Astrocyte of the spinal cord (primary cell): ENCODE results near the gene OTUD4.

Experiments used
- DNase-seq: peaks from one replicate; pipeline ENCODE4 v3.0.0; 2011; ENCODE audit warnings: low read depth, low spot score
- H3K4me3 ChIP-seq: 2 replicates; pipeline ENCODE4 v1.5.1; 2011; ENCODE audit warnings: low read depth, mild to moderate bottlenecking, low read length, moderate library complexity
- CTCF ChIP-seq: IDR thresholded peaks from 2 replicates; pipeline ENCODE4 v1.5.1; 2012; ENCODE audit warnings: low read depth, mild to moderate bottlenecking, low read length, inconsistent platforms
- in situ Hi-C: cut with HindIII; loops from 2 replicates; pipeline ENCODE4 v1.10.0; 2017; ENCODE audit warnings: low sequenced_read_pairs

Gene OTUD4

DNA sequence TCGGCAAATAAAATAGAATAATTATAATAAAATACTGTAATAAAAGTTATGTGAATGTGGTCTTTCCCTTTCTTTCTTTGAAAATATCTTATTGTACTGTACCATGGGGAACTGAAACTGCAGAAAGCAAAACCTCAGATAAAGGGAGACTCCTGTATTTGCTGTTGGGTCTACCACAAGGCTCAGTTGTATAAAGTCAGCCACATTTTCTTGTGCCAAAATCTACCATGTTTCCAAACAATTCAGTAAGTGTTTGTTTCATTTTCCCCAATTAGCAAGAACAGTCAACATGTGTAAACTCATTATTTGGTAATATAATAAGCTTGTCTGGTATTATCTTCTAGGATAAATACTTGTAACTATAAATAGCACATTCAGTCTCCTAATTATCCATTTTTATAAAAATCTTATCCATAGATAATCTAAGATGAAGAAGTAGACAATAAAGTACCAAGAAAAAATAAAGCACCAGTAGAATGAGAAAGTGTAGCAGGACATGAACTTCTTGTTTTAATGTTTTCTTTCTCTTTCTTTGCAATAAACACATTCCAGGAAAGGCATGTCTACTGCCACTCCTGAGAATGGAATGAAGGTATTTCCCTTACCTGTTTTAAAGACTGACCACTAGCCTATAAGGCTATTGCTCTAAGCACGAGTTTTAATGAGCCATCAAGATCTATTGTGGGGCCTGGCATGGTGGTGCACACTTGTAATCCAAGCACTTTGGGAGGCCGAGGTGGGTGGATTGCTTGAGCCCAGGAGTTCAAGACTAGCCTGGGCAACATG is 15.0 kb upstream of the OTUD4 start:
- H3K4me3 ChIP-seq: no peak overlapping the region
- TF ChIP-seq CTCF: no peak
- in situ Hi-C loops: no loop called here
- DNase-seq: no peak

GRCh38 chr4:145189981-145190380 is 9.6 kb upstream of the OTUD4 start:
- no peak for DNase-seq

DNA sequence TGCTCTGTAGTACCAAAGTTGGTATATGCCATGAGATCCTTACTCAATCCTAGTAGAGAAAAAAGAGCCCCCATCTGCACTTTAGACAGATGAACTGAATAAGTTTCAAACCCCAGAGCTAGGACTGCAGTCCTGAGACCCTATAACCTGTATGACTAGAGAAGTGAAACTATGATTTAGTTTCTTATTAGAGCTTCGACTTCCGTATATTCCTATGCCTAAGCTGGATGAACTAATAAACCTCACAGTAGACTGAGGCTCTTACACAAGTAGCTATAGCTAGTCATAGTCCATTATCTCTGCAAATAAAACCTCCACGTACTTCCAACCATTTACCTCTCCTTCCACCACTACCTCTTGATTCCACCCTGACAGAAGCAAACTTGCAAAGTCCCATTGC is 6.3 kb upstream of the OTUD4 start:
- in situ Hi-C loops: no loop called here
- no peak for TF ChIP-seq CTCF
- no peak for DNase-seq
- H3K4me3 ChIP-seq: no peak overlapping the region

More at GRCh38 chr4:145189981-145190380, 9.6 kb upstream of the OTUD4 start:
- no peak overlapping the region for H3K4me3 ChIP-seq
- no peak for TF ChIP-seq CTCF
- in situ Hi-C loops: no loop called here

DNA sequence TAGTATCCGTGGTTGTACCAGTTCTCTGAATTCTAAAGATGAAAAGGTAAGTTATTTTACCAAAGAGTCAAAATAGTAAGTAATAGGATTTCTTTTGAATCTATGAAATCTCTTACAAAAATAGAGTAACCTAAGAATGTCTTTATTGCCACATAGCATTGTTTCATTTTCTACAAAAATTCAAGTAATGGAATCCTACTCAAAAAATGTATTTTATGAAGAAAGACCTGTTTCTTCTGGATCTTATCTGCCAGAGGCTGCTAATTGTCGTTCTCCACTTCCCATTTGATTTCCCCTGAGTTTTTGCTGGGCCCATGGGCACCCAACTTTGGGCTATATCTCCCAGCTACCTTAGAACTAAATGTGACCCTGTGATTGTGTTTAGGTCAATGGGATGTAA is 3.2 kb upstream of the OTUD4 start:
- no peak for DNase-seq
- in situ Hi-C loops: no loop called here
- no peak overlapping the region for H3K4me3 ChIP-seq
- TF ChIP-seq CTCF: no peak

GRCh38 chr4:145183023-145183422 is 2.6 kb upstream of the OTUD4 start:
- no peak for TF ChIP-seq CTCF
- no peak for DNase-seq
- in situ Hi-C loops: no loop called here
- no peak overlapping the region for H3K4me3 ChIP-seq

GRCh38 chr4:145182222-145182621 is 1.8 kb upstream of the OTUD4 start:
- H3K4me3 ChIP-seq: no peak overlapping the region
- no peak for DNase-seq
- TF ChIP-seq CTCF: no peak
- in situ Hi-C loops: no loop called here
